Diencephalon (tissue), 1 donor: Measurements from ENCODE around the gene GOSR1. TPM values are rescaled to one million over a fixed set of nuclear protein-coding genes. Genes with fewer than 3 reads are reported as not detected.

Experiments used
- total RNA-seq: library from RNA; depleted of rRNA; stranded (reverse); fragments of >200 nt; gene quantifications from one replicate; pipeline ENCODE4 v1.2.3, GENCODE V29; 2014

The GOSR1 gene
- 27.5 TPM for total RNA-seq

DNA sequence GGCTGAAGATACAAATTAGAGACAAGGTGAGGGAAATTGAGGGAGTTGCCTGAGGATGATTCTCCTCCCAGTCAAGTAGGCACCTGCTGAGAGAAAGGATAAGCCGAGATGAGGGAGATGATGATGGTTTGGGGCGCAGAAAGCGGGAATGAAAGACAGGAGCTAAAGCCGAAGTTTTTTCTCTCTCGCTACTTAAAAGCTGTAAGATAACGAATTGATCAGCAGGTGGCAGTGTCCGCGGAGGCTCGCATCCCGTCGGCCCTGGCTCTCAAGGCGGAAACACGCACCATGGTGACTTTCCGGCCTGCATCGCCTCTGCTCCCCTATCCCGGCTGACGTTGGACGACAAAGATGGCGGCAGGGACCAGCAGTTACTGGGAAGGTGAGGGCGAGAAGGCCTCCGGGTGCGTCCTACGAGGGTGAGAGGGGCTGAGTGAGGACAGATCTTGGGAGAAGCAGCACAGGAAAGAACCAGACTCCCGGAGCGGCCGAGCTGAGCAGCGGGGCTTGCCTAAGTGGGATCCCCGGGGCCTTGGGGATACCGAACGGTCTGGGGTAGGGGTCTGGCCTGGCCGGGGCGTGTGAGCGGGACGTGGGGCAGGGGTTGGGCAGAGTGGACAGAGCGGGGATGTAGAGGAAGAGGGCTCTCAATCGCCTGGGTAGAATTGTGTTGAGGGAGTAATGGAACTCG lies at the start of gene GOSR1:
TSS of gene GOSR1 (plus strand) at position 326 of the 691 bp plus-strand sequence. CDS start at position 352, 26 bp downstream.

Other genes with a start within 250 kb of the GOSR1 start
- 0.92 TPM for gene SLC6A4, start 241.7 kb upstream of the GOSR1 start, total RNA-seq
- 45.7 TPM for gene BLMH, start 185.5 kb upstream of the GOSR1 start, total RNA-seq
- gene TMIGD1, start 143.4 kb upstream of the GOSR1 start, total RNA-seq: not detected
- 99.9 TPM for gene CPD, start 98.5 kb upstream of the GOSR1 start, total RNA-seq